HCT116 (cell line): ENCODE data around the gene ARMH3. TPM values are rescaled to one million over a fixed set of nuclear protein-coding genes. Genes with fewer than 3 reads are reported as not detected.
A peak's percentile ranks its signal among the peaks of the same experiment; 100 is the strongest.

Experiments
- ATAC-seq: fragments of 200-7000 bp; cut with Tn5 transposase; 2 replicates; pipeline ENCODE4 v1.9.1; 2020; ENCODE audit warnings: mild to moderate bottlenecking, moderate library complexity
- BruUV-seq: library from RNA; stranded (reverse); fragments of 400-500 nt; replicated peaks from 2 replicates; lab custom pipeline; 2021; lab: Mats Ljungman, UMichigan
- CTCF ChIA-PET: fragments of 300-600 bp; sonication (Branson Sonifier 250); formaldehyde crosslinking; loops from one replicate; lab custom pipeline; 2021; ENCODE audit warnings: antibody characterized with exemption; lab: Charles Lee
- POLR2A ChIA-PET: fragments of 300-600, 350-600 bp; sonication (Branson Sonifier 250); formaldehyde crosslinking; loops from one replicate; lab custom pipeline; 2021; ENCODE audit warnings: antibody characterized with exemption; lab: Charles Lee
- RAD21 ChIA-PET, 2 experiments: fragments of 300-600 bp; sonication (Branson Sonifier 250); formaldehyde crosslinking; loops; one replicate each; lab custom pipeline; 2023; ENCODE audit warnings: low total read pairs in 2 of 2; ENCODE audit not compliant: uncharacterized antibody in 2 of 2, unreplicated experiment in 2 of 2, low non-redundant PET in 1 of 2; lab: Charles Lee
- DNase-seq: peaks from one replicate; pipeline ENCODE4 v3.0.0-alpha.2; 2010; ENCODE audit warnings: low read depth, low spot score
- H2AFZ ChIP-seq: fragments of 200-600 bp; shearing (Covaris generic), sonication (generic); 2 replicates; pipeline ENCODE4 v1.6.1; 2017; ENCODE audit warnings: low read depth, mixed run types, mixed read lengths, antibody characterized with exemption, low read length; ENCODE audit not compliant: poor library complexity, severe bottlenecking
- H3K27ac ChIP-seq: 2 replicates; pipeline ENCODE4 v1.5.1; 2012; ENCODE audit warnings: low read depth, low read length
- H3K27me3 ChIP-seq: fragments of 200-600 bp; sonication (generic); 2 replicates; pipeline ENCODE4 v1.6.1; 2016; ENCODE audit warnings: mixed run types, low read length, mixed read lengths; ENCODE audit not compliant: insufficient read depth
- H3K36me3 ChIP-seq, 2 experiments: fragments of 200-500 bp in 1 of 2; fragments of 200-600 bp in 1 of 2; sonication (Bioruptor generic) in 1 of 2; sonication (generic) in 1 of 2; 2 replicates each; pipeline versions ENCODE4 v1.5.1 to v1.6.1; 2014 to 2016; ENCODE audit warnings: low read length in 2 of 2, inconsistent platforms in 1 of 2, mixed read lengths in 1 of 2, mixed run types in 1 of 2; ENCODE audit not compliant: insufficient read depth in 2 of 2, control insufficient read depth in 1 of 2
- H3K4me1 ChIP-seq, 2 experiments: fragments of 200-600 bp in 1 of 2; sonication (generic) in 1 of 2; 2 replicates each; pipeline versions ENCODE4 v1.5.1 to v1.6.1; 2012 to 2017; ENCODE audit warnings: low read length in 2 of 2, inconsistent platforms in 1 of 2, mild to moderate bottlenecking in 1 of 2, mixed read lengths in 1 of 2, mixed run types in 1 of 2, moderate library complexity in 1 of 2; ENCODE audit not compliant: insufficient read depth in 2 of 2, control insufficient read depth in 1 of 2
- H3K4me2 ChIP-seq: fragments of 200-600 bp; sonication (generic); 2 replicates; pipeline ENCODE4 v1.6.1; 2017; ENCODE audit warnings: mixed run types, low read length, mixed read lengths
- H3K4me3 ChIP-seq, 2 experiments: fragments of 200-600 bp in 1 of 2; sonication (generic) in 1 of 2; replicated peaks in 1 of 2; 2 replicates each; pipeline ENCODE4 v1.5.1; 2011 to 2016; ENCODE audit warnings: low read length in 2 of 2, control low read depth in 1 of 2, low read depth in 1 of 2, mild to moderate bottlenecking in 1 of 2, mixed read lengths in 1 of 2, mixed run types in 1 of 2
- H3K79me2 ChIP-seq: fragments of 200-600 bp; sonication (generic); 2 replicates; pipeline ENCODE4 v1.6.1; 2017; ENCODE audit warnings: mild to moderate bottlenecking, mixed run types, low read length, moderate library complexity, mixed read lengths; ENCODE audit not compliant: insufficient read depth
- H3K9ac ChIP-seq: fragments of 200-600 bp; sonication (generic); 2 replicates; pipeline ENCODE4 v1.6.1; 2016; ENCODE audit warnings: low read length, mixed read lengths
- H3K9me2 ChIP-seq: fragments of 200-600 bp; sonication (generic), shearing (Covaris generic); 2 replicates; pipeline ENCODE4 v1.6.1; 2017; ENCODE audit warnings: mixed run types, mild to moderate bottlenecking, moderate library complexity; ENCODE audit not compliant: insufficient read depth
- H3K9me3 ChIP-seq, 2 experiments: fragments of 200-500 bp in 1 of 2; fragments of 200-600 bp in 1 of 2; sonication (Bioruptor generic) in 1 of 2; sonication (generic) in 1 of 2; 2 replicates each; pipeline ENCODE4 v1.6.1; 2014 to 2017; ENCODE audit warnings: low read length in 2 of 2, mixed read lengths in 2 of 2, inconsistent platforms in 1 of 2, low read depth in 1 of 2, mild to moderate bottlenecking in 1 of 2, mixed run types in 1 of 2, moderate library complexity in 1 of 2; ENCODE audit not compliant: control insufficient read depth in 1 of 2, insufficient read depth in 1 of 2
- H4K20me1 ChIP-seq: fragments of 200-600 bp; sonication (generic), shearing (Covaris generic); 2 replicates; pipeline ENCODE4 v1.6.1; 2017; ENCODE audit warnings: mixed run types, mild to moderate bottlenecking, moderate library complexity; ENCODE audit not compliant: insufficient read depth
- CBX3 ChIP-seq: IDR thresholded peaks from 2 replicates; pipeline ENCODE4 v1.6.1; 2012; ENCODE audit warnings: low read depth
- CEBPB ChIP-seq: IDR thresholded peaks from 2 replicates; pipeline ENCODE4 v1.6.1; 2012; ENCODE audit warnings: low read depth
- ELF1 ChIP-seq: IDR thresholded peaks from 2 replicates; pipeline ENCODE4 v1.6.1; 2012; ENCODE audit warnings: low read depth, borderline replicate concordance
- EZH2 ChIP-seq: fragments of 200-600 bp; sonication (generic); IDR thresholded peaks from 2 replicates; pipeline ENCODE4 v1.6.1; 2017; ENCODE audit warnings: antibody characterized with exemption, mixed run types
- FOSL1 ChIP-seq: IDR thresholded peaks from 2 replicates; pipeline ENCODE4 v1.6.1; 2012; ENCODE audit warnings: low read depth
- JUND ChIP-seq: IDR thresholded peaks from 2 replicates; pipeline ENCODE4 v1.6.1; 2012
- POLR2A ChIP-seq: IDR thresholded peaks from 2 replicates; pipeline ENCODE4 v1.7.0; 2011; ENCODE audit warnings: borderline replicate concordance; ENCODE audit not compliant: insufficient read depth, insufficient read length; ENCODE audit errors: extremely low read depth
- POLR2AphosphoS5 ChIP-seq: IDR thresholded peaks from 2 replicates; pipeline ENCODE4 v1.6.1; 2011; ENCODE audit warnings: mild to moderate bottlenecking, low read depth, low read length, moderate library complexity
- RAD21 ChIP-seq: IDR thresholded peaks from 2 replicates; pipeline ENCODE4 v1.6.1; 2012; ENCODE audit warnings: low read depth, mild to moderate bottlenecking
- SP1 ChIP-seq: IDR thresholded peaks from 2 replicates; pipeline ENCODE4 v1.6.1; 2012; ENCODE audit warnings: low read depth
- SRF ChIP-seq: IDR thresholded peaks from 2 replicates; pipeline ENCODE4 v1.6.1; 2012; ENCODE audit warnings: low read depth
- ZFX ChIP-seq: fragments of 450-650 bp; IDR thresholded peaks from 2 replicates; pipeline ENCODE4 v1.6.1; 2017
- intact Hi-C: fragments of 100-400 bp; cut with micrococcal nuclease; formaldehyde crosslinking; loops from 2 replicates; pipeline ENCODE4 v1.10.0; 2022
- total RNA-seq: library from RNA; stranded (reverse); gene quantifications from one replicate; pipeline ENCODE4 v1.2.1, GENCODE V29; 2021; ENCODE audit not compliant: unreplicated experiment
- TF ChIP-seq, protein P1 (sequence below), 3 experiments: fragments of 200-600 bp in 1 of 3; sonication (generic) in 1 of 3; IDR thresholded peaks in 2 of 3; conservative IDR thresholded peaks in 1 of 3; 2 replicates each; pipeline ENCODE4 v1.5.1; 2012 to 2017; ENCODE audit warnings: low read depth in 2 of 3, low read length in 2 of 3, antibody characterized with exemption in 1 of 3, borderline replicate concordance in 1 of 3, control low read depth in 1 of 3, mild to moderate bottlenecking in 1 of 3, mixed read lengths in 1 of 3, mixed run types in 1 of 3, moderate library complexity in 1 of 3; ENCODE audit not compliant: insufficient read depth in 1 of 3
- TF ChIP-seq, protein P2 (sequence below): IDR thresholded peaks from 2 replicates; pipeline ENCODE4 v1.6.1; 2012; ENCODE audit warnings: low read depth

The ARMH3 gene
- total RNA-seq, 1 experiment from 2014 or later, result 30.4 TPM

DNA sequence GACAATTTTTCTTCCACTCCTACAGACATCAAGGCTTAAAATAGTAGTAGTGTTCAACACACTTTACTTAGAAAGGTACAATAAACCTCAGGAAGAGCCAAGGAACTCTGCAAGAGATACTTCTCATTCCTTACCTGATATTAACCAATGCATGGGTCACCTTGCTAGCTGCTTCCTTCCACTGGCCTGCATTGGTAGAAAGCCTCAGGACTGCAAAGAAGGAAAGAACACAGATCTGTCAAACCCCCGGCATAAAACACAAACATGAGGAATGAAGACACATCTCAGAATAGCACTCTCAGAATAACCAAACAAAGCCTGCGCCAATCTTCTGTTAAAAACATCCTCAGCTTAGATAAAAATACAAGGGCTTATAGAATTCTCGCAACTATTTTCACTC lies 116.2 kb downstream of the ARMH3 start:
- peak overlapping the region; percentile 61 for H3K4me2 ChIP-seq
- peak overlapping the region; percentile 35 for H3K9ac ChIP-seq

More for the DNA sequence above, 116.2 kb downstream of the ARMH3 start:
- no peaks in the 10 kb centered on the region for H3K79me2 ChIP-seq
- H3K9me2 ChIP-seq, result no peaks in the 10 kb centered on the region
- peak overlapping the region; percentile 37; the same call in 1 of the 2 replicates for H3K27ac ChIP-seq
- H3K27me3 ChIP-seq, result no peaks in the 10 kb centered on the region
- DNase-seq (no peak), ATAC-seq (0 out of 2 replicates have a peak, but pooled peaks have one; percentile 16)
- H3K9me3 ChIP-seq, result no peaks in the 10 kb centered on the region
- peak overlapping the region in 1 of 2 experiments; percentile 27; a peak in 2 of 4 replicates for H3K4me3 ChIP-seq
- TF ChIP-seq FOSL1 (no peak), ELF1 (no peak), RAD21 (no peak), SP1 (no peak), ZFX (no peak), SRF (no peak), EZH2 (no peak), POLR2AphosphoS5 (no peak), CEBPB (no peak), JUND (no peak), POLR2A (no peak), CBX3 (no peak)
- TF ChIP-seq, protein P1, sequence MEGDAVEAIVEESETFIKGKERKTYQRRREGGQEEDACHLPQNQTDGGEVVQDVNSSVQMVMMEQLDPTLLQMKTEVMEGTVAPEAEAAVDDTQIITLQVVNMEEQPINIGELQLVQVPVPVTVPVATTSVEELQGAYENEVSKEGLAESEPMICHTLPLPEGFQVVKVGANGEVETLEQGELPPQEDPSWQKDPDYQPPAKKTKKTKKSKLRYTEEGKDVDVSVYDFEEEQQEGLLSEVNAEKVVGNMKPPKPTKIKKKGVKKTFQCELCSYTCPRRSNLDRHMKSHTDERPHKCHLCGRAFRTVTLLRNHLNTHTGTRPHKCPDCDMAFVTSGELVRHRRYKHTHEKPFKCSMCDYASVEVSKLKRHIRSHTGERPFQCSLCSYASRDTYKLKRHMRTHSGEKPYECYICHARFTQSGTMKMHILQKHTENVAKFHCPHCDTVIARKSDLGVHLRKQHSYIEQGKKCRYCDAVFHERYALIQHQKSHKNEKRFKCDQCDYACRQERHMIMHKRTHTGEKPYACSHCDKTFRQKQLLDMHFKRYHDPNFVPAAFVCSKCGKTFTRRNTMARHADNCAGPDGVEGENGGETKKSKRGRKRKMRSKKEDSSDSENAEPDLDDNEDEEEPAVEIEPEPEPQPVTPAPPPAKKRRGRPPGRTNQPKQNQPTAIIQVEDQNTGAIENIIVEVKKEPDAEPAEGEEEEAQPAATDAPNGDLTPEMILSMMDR (IDR thresholded peaks at IDR 0.05 in 2 of 3, conservative IDR thresholded peaks at IDR 0.05 in 1 of 3; ENCODE audit: borderline replicate concordance in 1 of 3, insufficient read depth in 1 of 3, low read depth in 2 of 3, low read length in 2 of 3), result no peak
- TF ChIP-seq, protein P2, sequence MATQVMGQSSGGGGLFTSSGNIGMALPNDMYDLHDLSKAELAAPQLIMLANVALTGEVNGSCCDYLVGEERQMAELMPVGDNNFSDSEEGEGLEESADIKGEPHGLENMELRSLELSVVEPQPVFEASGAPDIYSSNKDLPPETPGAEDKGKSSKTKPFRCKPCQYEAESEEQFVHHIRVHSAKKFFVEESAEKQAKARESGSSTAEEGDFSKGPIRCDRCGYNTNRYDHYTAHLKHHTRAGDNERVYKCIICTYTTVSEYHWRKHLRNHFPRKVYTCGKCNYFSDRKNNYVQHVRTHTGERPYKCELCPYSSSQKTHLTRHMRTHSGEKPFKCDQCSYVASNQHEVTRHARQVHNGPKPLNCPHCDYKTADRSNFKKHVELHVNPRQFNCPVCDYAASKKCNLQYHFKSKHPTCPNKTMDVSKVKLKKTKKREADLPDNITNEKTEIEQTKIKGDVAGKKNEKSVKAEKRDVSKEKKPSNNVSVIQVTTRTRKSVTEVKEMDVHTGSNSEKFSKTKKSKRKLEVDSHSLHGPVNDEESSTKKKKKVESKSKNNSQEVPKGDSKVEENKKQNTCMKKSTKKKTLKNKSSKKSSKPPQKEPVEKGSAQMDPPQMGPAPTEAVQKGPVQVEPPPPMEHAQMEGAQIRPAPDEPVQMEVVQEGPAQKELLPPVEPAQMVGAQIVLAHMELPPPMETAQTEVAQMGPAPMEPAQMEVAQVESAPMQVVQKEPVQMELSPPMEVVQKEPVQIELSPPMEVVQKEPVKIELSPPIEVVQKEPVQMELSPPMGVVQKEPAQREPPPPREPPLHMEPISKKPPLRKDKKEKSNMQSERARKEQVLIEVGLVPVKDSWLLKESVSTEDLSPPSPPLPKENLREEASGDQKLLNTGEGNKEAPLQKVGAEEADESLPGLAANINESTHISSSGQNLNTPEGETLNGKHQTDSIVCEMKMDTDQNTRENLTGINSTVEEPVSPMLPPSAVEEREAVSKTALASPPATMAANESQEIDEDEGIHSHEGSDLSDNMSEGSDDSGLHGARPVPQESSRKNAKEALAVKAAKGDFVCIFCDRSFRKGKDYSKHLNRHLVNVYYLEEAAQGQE, result no peak
- H3K36me3 ChIP-seq, result no peaks in the 10 kb centered on the region
- RAD21 ChIA-PET, result no interaction called here
- H2AFZ ChIP-seq, result no peak overlapping the region
- intact Hi-C loops, result no loop called here
- CTCF ChIA-PET, result interaction anchor here (1.9 kb wide), 1 partner anchor 99 kb away, joined by 5 read pairs; no protein-coding TSS in a partner anchor
- peaks cover 29 to 48% of the 10 kb centered on the region in 2 experiments for H3K4me1 ChIP-seq
- H4K20me1 ChIP-seq, result no peaks in the 10 kb centered on the region
- BruUV-seq, result no TSS peak
- POLR2A ChIA-PET, result interaction anchor here (0.7 to 1.2 kb wide), 4 partner anchors 10 to 23 kb away, joined by 3 to 5 read pairs (median 3); no protein-coding TSS in a partner anchor
